Subcutaneous adipose tissue (tissue), 4 donors: ENCODE results near the gene CDH22. TPM values are rescaled to one million over a fixed set of nuclear protein-coding genes. Genes with fewer than 3 reads are reported as not detected.

ENCODE experiments used
- CTCF ChIP-seq: fragments of 450-650 bp; IDR thresholded peaks from one replicate; pipeline ENCODE4 v1.5.1; 2016; ENCODE audit warnings: low read depth, mild to moderate bottlenecking, control low read depth, antibody characterized with exemption, moderate library complexity
- total RNA-seq, 4 donors: library from RNA; depleted of rRNA; stranded (reverse); fragments of >200 nt; gene quantifications; one replicate each; pipeline ENCODE4 v1.1.0, GENCODE V29; 2016

Gene CDH22
- total RNA-seq, 4 donors from 2014 or later, result not detected

DNA sequence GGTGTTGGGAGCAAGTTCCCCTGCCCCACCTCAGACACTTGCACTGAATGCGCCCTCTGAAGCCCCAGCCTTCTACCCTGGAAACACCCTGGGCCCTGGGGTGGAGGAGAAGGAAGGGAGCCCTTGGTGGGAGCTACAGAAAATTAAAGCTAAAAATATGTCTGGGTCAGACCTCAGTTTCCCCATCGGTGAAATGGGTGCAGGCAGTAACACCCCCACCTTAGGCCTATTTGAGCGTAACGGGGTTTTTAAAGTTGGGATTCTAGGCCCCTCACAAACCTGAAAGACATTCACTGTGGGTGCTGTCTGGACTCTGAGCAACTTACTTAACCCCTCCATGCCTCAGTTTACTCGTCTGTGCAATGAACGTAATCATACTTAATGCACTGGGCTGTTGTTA lies 19.3 kb upstream of the CDH22 start:
- TF ChIP-seq CTCF, result no peak

DNA sequence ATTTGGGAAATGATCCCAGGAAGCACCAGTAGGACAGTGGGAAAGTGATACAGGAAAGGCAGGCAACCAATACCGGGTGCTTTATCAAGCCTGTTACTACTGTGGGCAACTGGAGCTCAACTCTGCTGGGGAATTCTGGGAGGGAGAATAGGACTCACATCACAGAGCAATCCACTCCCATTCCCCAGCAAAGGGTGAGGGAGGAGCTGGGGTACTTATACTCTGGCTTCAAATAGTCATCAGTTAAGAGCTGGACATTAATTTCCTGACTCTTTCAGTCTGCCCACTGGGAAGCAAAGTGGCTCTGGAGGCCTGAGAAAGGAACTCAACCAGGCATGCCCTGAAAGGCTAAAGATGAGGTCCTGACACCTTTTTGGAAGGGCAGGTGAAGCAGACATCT lies 17.5 kb upstream of the CDH22 start:
- TF ChIP-seq CTCF, result no peak

GRCh38 chr20:46324960-46325703 lies 16.8 kb upstream of the CDH22 start:
- TF ChIP-seq CTCF, result no peak

DNA sequence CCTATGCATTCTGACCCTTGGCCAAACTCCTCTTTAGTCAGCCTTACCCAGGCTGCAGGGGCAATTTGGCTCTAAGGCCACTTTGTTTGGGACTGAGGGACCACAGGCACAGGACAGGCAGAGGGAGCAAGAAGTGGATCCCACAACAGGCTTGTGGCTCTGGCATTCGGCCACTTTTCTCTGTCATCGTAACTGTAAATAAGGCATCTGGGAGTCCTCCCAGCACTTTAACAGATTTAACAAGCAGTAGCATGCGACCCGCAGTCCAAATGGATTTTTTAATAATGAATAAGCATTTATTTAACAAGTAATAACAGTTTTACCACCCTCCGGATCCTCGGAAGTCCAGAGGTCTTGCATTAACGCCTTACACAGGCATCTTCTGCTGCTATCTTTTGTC lies 16.1 kb upstream of the CDH22 start:
- no peak for TF ChIP-seq CTCF

GRCh38 chr20:46323557-46323956 lies 15.3 kb upstream of the CDH22 start:
- TF ChIP-seq CTCF, result no peak

GRCh38 chr20:46322641-46323040 lies 14.3 kb upstream of the CDH22 start:
- no peak for TF ChIP-seq CTCF

DNA sequence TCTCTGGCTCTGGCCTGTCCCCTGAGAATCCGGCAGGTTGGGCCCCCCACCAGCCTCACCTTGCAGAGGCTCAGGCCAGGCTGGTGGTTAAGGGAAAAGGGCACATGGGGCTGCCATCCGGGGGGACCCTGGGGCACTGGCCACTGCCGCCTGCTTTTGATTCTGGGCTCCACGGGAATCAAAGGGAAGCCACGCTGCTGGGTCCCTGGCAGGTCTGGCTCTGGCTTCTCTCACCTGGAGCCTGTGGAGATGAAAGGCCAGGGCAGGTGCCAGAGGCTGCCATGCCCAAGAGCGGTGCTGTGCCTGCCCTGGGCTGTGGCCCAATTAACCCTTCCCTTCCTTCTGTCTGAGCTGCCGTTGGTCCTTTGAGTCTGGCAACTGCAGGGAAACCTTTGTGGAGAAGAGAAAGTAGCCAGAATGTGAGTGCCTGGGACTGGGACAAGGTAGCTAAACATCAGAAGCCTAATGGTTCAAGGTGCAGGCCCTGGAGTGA lies 9.4 kb upstream of the CDH22 start:
- TF ChIP-seq CTCF, result no peak
